Measurements from ENCODE around the gene EXOC3L1. TPM values are rescaled to one million over a fixed set of nuclear protein-coding genes. Genes with fewer than 3 reads are reported as not detected.

Gene EXOC3L1
- total RNA-seq, 1 experiment from 2014 or later = not detected

DNA sequence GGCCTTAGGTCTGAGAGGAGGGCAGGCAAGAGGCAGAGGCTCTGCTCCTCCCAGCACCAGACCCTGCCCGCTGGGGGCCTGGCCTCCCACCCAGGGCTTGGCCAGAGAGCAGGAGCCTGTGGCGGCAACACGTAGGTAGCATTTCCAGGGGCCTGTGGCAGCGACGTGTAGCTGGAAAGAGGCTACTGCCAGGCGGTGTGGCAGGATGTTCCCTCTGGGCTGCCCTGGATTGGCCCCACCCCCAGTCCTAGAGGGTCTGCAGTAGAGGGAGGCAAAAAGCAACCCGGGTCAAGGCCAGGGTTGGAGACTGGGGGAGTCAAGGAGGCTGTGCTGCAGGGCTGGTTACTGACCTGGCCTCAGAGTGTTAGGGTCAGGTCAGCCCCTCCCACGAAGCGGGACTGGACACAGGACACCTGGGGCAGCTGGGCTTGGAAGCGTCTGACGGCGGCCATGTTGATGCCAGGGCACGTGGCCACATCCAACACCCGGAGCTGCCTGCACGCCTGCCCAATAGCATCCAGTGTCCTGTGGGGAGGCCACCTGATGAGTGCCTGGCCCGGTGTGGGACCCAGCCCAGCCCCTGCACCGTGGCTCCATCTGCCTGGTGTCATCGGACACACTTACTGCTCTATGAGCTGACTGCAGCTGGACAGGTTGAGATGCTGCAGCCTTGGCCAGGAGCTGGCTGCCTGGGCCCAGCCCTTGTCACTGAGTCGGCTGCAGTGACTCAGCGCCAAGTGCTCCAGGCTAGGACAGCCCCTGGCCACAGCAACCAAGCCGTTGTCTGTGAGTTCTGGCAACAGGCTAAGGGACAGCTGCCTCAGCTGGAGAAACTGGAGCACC lies 17.5 kb upstream of the EXOC3L1 start:
- intact Hi-C loops (cut with micrococcal nuclease) = no loop called here
- H3K4me2 ChIP-seq (ENCODE audit: low read length) = peak overlapping the region; percentile 62
- H3K9ac ChIP-seq (ENCODE audit: low read length) = no peak overlapping the region
- POLR2A ChIA-PET (ENCODE audit: unreplicated experiment) = interaction anchor here (0.5 kb wide), 1 partner anchor 19 kb away, joined by 3 read pairs; no protein-coding TSS in a partner anchor
- H2AFZ ChIP-seq (ENCODE audit: low read length) = peak overlapping the region; percentile 17; the same call in 1 of the 2 replicates
- TF ChIP-seq, protein P1, sequence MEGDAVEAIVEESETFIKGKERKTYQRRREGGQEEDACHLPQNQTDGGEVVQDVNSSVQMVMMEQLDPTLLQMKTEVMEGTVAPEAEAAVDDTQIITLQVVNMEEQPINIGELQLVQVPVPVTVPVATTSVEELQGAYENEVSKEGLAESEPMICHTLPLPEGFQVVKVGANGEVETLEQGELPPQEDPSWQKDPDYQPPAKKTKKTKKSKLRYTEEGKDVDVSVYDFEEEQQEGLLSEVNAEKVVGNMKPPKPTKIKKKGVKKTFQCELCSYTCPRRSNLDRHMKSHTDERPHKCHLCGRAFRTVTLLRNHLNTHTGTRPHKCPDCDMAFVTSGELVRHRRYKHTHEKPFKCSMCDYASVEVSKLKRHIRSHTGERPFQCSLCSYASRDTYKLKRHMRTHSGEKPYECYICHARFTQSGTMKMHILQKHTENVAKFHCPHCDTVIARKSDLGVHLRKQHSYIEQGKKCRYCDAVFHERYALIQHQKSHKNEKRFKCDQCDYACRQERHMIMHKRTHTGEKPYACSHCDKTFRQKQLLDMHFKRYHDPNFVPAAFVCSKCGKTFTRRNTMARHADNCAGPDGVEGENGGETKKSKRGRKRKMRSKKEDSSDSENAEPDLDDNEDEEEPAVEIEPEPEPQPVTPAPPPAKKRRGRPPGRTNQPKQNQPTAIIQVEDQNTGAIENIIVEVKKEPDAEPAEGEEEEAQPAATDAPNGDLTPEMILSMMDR (conservative IDR thresholded peaks at IDR 0.05; ENCODE audit: low read depth, low read length) = no peak
- H3K9me2 ChIP-seq (replicated peaks; ENCODE audit: low read length) = no peaks in the 10 kb centered on the region
- no peaks in the 10 kb centered on the region for H3K27me3 ChIP-seq (ENCODE audit: low read length)
- H3K36me3 ChIP-seq (ENCODE audit: low read depth, low read length) = no peaks in the 10 kb centered on the region
- peaks cover 28% of the 10 kb centered on the region for H3K4me1 ChIP-seq (ENCODE audit: insufficient read depth, low read length)
- no peaks in the 10 kb centered on the region for H3F3A ChIP-seq (ENCODE audit: low read length, unreplicated experiment)
- BruUV-seq (replicated peaks) = no TSS peak
- CTCF ChIA-PET = no interaction called here
- H4K20me1 ChIP-seq (ENCODE audit: low read length) = no peaks in the 10 kb centered on the region
- DNase-seq (peak; percentile 86), ATAC-seq (peak; percentile 88)
- no peaks in the 10 kb centered on the region for H3K79me2 ChIP-seq (ENCODE audit: low read length)
- no peak overlapping the region for H3K4me3 ChIP-seq (ENCODE audit: low read length)
- H3K9me3 ChIP-seq (ENCODE audit: low read length) = no peaks in the 10 kb centered on the region
- H3K27ac ChIP-seq (ENCODE audit: low read length) = peak overlapping the region; percentile 61

- intact Hi-C loops (cut with micrococcal nuclease) = no loop called here
- ATAC-seq (peak; percentile 8; the same call in 1 of the 2 replicates), DNase-seq (peak; percentile 47)
- Histone ChIP-seq H3F3A (ENCODE audit: low read length, unreplicated experiment) (no peaks in the 10 kb centered on the region), H3K9me2 (replicated peaks; ENCODE audit: low read length) (no peaks in the 10 kb centered on the region), H3K4me3 (ENCODE audit: low read length) (no peak overlapping the region), H3K4me1 (ENCODE audit: insufficient read depth, low read length) (peaks cover 28% of the 10 kb centered on the region), H3K9me3 (ENCODE audit: low read length) (no peaks in the 10 kb centered on the region), H3K79me2 (ENCODE audit: low read length) (no peaks in the 10 kb centered on the region), H2AFZ (ENCODE audit: low read length) (no peak overlapping the region), H3K27me3 (ENCODE audit: low read length) (no peaks in the 10 kb centered on the region), H3K36me3 (ENCODE audit: low read depth, low read length) (no peaks in the 10 kb centered on the region), H3K9ac (ENCODE audit: low read length) (no peak overlapping the region), H3K27ac (ENCODE audit: low read length) (peak overlapping the region; percentile 61), H3K4me2 (ENCODE audit: low read length) (peak overlapping the region; percentile 30; the same call in 1 of the 2 replicates), H4K20me1 (ENCODE audit: low read length) (no peaks in the 10 kb centered on the region)
- TF ChIP-seq EZH2phosphoT487 (IDR thresholded peaks at IDR 0.05; ENCODE audit: borderline replicate concordance, low read length) (no peak), EZH2 (IDR thresholded peaks at IDR 0.05; ENCODE audit: low read length, unreplicated experiment) (no peak)
- TF ChIP-seq, protein P1 (conservative IDR thresholded peaks at IDR 0.05; ENCODE audit: low read depth, low read length) = no peak
- BruUV-seq (replicated peaks) = no TSS peak
- ChIA-PET POLR2A (ENCODE audit: unreplicated experiment) (no interaction called here), CTCF (no interaction called here)
Observed at GRCh38 chr16:67206838-67207248, 16.9 kb upstream of the EXOC3L1 start.
